Rectal smooth muscle tissue (tissue), 1 donor: ENCODE results near the gene ARHGEF17.

Source experiments
- H3K27ac ChIP-seq: one replicate; pipeline ENCODE4 v1.7.0; 2013; ENCODE audit warnings: low read depth, low read length, inconsistent platforms
- H3K27me3 ChIP-seq: one replicate; pipeline ENCODE4 v1.7.0; 2013; ENCODE audit warnings: low read length; ENCODE audit not compliant: control insufficient read depth, insufficient read depth
- H3K36me3 ChIP-seq: one replicate; pipeline ENCODE4 v1.7.0; 2013; ENCODE audit warnings: low read length; ENCODE audit not compliant: control insufficient read depth, insufficient read depth
- H3K4me1 ChIP-seq: one replicate; pipeline ENCODE4 v1.7.0; 2013; ENCODE audit warnings: low read length; ENCODE audit not compliant: control insufficient read depth, insufficient read depth
- H3K4me3 ChIP-seq: one replicate; pipeline ENCODE4 v1.7.0; 2013; ENCODE audit warnings: low read length
- H3K9ac ChIP-seq: one replicate; pipeline ENCODE4 v1.7.0; 2013; ENCODE audit warnings: low read length

The ARHGEF17 gene

DNA sequence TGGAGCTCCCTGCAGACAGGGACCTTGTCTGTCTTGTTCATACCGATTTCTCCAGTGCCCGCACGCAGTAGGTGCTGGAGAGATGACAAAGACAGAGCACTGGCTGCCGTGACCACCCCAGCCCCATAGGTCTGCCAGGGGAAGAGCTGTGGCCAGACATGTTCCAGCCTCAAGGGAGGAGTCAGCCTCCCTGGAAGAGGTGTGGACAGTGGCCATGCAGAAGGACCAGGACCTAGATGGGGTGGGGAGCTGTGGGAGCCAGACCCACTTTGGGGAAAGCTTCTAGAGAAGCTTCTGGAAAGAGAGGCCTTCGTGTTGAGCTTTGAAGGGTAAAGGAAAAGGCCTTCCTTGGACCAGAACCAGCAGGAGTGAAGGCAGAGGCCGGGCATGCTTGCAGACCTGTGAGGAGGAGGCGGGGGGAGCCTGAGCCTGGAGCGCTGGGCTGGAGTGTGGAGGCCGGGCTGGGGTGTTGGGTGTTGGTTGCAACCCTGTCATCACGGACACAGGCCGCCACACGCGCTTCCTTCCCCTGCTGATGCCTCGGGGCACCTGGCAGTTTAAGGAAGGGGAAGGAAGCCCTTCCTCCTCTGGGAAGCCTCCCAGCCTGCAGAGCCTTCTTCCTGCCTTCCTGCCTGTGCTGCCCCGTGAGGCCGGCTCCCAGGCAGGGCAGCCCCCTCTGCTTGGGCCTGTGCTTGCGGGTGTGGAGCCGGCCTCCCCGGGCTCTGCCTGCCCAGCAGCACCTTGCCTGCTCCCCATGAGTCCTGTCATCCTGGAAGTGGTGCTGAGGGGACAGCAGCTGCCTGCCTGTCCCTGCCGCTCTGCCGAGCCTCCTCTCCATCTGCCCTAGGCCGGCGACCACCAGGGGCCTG, 80.4 kb downstream of the ARHGEF17 start:
- Histone ChIP-seq H3K36me3 (no peaks in the 10 kb centered on the region), H3K27me3 (no peaks in the 10 kb centered on the region), H3K27ac (no peak overlapping the region), H3K9ac (no peak overlapping the region), H3K4me3 (no peak overlapping the region), H3K4me1 (no peaks in the 10 kb centered on the region)

- Histone ChIP-seq H3K4me3 (no peak overlapping the region), H3K27ac (no peak overlapping the region), H3K4me1 (no peaks in the 10 kb centered on the region), H3K36me3 (no peaks in the 10 kb centered on the region), H3K9ac (no peak overlapping the region), H3K27me3 (no peaks in the 10 kb centered on the region)
These were observed 81.1 kb downstream of the ARHGEF17 start for GRCh38 chr11:73389134-73389525.

DNA sequence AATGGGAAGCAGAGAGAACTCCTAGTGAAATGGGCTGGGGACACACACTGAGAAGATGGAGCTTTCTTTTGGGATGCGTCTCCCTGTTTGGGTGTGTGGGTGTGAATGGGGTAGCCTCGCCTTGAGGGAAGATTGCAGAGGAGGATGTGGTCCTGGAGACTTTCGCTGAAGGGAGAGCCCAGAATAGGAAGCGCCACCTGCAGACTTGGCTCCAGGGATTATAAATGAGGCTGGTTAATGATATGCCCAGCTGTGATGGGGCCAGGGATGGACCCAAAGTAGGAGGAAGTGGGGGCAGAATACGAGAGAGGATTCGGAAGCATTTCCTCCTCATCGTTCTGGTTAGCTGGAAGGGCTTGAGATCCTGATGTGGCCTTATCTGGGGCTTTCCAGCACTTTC, 81.8 kb downstream of the ARHGEF17 start:
- no peaks in the 10 kb centered on the region for H3K4me1 ChIP-seq
- no peak overlapping the region for H3K27ac ChIP-seq
- no peaks in the 10 kb centered on the region for H3K36me3 ChIP-seq
- no peaks in the 10 kb centered on the region for H3K27me3 ChIP-seq
- H3K9ac ChIP-seq: no peak overlapping the region
- H3K4me3 ChIP-seq: no peak overlapping the region

GRCh38 chr11:73390601-73391565, 82.8 kb downstream of the ARHGEF17 start:
- H3K9ac ChIP-seq: no peak overlapping the region
- H3K36me3 ChIP-seq: no peaks in the 10 kb centered on the region
- no peak overlapping the region for H3K27ac ChIP-seq
- no peak overlapping the region for H3K4me3 ChIP-seq
- no peaks in the 10 kb centered on the region for H3K4me1 ChIP-seq
- H3K27me3 ChIP-seq: no peaks in the 10 kb centered on the region

DNA sequence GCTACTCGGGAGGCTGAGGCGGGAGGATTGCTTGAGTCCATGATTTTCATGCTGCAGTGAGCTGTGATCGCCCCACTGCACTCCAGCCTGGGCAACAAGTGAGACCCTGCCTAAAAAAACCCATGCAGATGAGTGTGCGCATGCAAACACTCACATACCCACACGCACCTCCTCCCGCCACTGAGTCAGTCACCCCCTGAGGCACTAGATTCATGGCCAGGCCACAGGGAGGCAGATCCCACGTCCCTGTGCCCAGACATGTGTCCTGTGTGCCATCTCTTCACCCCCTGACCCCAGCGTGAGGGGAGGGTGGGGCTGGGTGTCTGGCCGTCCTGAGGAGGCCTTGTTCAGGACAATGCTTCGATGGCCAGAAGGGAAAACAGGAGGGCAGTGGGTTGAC, 83.6 kb downstream of the ARHGEF17 start:
- Histone ChIP-seq H3K4me3 (no peak overlapping the region), H3K36me3 (no peaks in the 10 kb centered on the region), H3K27ac (no peak overlapping the region), H3K27me3 (no peaks in the 10 kb centered on the region), H3K4me1 (no peaks in the 10 kb centered on the region), H3K9ac (no peak overlapping the region)

GRCh38 chr11:73392108-73393010, 84.3 kb downstream of the ARHGEF17 start:
- Histone ChIP-seq H3K9ac (no peak overlapping the region), H3K4me1 (no peaks in the 10 kb centered on the region), H3K27me3 (no peaks in the 10 kb centered on the region), H3K4me3 (no peak overlapping the region), H3K36me3 (no peaks in the 10 kb centered on the region), H3K27ac (no peak overlapping the region)

DNA sequence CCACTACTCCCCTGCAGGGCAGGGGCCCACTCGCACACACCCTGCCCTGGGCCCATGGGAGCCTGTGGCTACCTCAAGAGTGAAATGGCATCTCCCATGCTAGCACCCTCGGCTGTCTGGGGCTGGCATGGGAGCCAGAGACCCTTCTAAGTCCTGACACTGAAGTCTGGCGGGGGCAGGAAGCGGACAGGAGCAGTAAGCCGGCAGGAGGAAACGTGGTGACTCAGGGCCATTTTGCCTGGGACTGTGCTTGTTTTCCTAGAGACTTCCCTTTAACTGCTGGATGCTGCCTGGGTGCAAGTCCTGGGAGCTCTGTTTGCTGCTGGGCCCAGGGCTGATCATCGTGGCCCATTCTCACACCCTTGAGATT, 84.9 kb downstream of the ARHGEF17 start:
- Histone ChIP-seq H3K9ac (no peak overlapping the region), H3K27ac (no peak overlapping the region), H3K36me3 (no peaks in the 10 kb centered on the region), H3K27me3 (no peaks in the 10 kb centered on the region), H3K4me1 (no peaks in the 10 kb centered on the region), H3K4me3 (no peak overlapping the region)

DNA sequence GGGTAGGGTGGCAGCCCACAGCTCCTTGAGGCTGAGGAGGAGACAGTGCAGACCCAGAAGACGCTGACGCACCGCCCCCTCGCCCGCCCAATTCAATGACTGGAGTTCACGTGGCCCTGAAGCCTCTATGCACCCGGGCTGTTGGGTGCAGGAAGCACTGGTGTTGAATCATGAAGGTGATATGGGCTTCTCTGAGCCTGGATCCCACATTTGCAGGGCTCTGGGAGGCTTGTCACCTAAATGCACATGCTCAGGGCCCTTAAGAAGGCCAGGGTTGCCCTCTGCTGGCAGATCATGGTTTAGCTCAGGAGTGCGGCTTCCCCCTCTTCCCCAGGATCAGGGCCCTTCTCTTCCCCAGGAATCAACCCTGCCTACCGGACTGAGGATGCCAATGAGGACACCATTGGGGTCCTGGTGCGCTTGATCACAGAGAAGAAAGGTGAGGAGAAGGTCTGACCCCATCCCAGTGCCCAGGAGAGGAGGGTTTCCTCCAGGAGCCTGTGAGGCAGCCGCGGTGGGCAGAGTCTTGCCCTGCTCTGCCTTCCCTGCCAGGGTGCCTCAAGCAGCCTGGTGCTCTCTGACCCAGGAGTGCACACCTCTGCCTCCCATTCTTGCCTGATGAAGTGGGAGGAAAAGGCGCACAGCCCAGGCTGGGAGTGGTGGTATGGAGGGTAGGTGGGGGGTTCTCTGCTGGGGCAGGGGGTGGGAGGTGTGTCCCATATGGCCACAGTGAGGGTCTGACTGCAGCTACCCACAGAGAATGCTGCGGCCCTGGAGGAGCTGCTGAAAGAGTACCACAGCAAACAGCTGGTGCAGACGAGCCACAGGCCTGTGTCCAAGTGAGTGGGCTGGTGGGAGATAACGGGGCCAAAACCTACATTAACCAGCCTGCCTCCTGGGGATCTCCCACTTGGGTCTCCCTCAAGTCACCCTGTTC, 85.7 kb downstream of the ARHGEF17 start:
- Histone ChIP-seq H3K4me1 (no peaks in the 10 kb centered on the region), H3K9ac (no peak overlapping the region), H3K27me3 (no peaks in the 10 kb centered on the region), H3K27ac (no peak overlapping the region), H3K36me3 (no peaks in the 10 kb centered on the region), H3K4me3 (no peak overlapping the region)

GRCh38 chr11:73394416-73395296, 86.6 kb downstream of the ARHGEF17 start:
- no peaks in the 10 kb centered on the region for H3K4me1 ChIP-seq
- no peaks in the 10 kb centered on the region for H3K36me3 ChIP-seq
- no peak overlapping the region for H3K27ac ChIP-seq
- no peak overlapping the region for H3K4me3 ChIP-seq
- H3K27me3 ChIP-seq: no peaks in the 10 kb centered on the region
- H3K9ac ChIP-seq: no peak overlapping the region

DNA sequence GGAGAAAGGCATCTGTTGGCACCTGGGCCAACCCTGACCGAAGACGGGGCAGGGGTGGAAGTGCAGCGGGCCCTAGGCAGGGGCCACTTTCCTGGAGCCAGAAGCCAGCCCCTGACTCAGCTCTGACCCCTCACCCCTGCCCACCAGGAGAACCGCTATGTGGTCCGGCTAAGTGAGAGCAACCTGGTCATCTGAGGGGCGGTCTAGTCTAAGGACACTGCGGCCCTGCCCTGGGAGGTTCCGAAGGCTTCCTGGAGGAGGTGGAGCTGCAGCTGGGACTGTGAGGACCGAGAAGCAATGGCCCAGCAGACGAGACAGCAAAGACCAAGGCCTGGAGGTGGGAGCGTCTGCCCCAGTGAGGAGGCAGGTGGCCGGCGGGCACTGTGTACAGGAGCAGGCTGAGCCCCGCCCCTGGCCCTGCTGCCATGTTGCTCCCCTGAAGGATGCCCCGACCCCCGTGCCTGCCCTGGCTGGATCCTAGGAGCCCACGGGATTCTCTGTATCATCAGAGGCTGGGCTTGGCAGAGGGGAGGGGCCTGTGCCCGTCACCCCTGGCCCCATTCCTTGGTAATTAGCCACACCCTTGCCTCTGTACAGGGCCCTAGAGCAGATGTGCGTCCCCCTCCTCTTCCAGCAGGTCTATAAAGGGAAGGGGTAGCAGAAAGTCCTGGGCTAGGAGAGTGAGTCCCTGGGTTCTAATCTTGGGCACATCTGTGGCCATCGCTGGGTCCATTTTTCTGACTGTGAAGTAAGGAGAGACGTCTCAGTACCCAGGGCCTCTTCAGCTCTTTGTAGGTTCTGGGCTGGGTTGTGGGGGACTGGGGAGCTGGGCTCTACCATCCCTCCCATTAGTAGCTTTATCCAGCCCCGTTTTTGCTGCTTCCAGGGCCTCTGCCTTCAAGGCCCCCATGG, 87.5 kb downstream of the ARHGEF17 start:
- Histone ChIP-seq H3K27ac (no peak overlapping the region), H3K27me3 (no peaks in the 10 kb centered on the region), H3K9ac (no peak overlapping the region), H3K4me1 (no peaks in the 10 kb centered on the region), H3K4me3 (no peak overlapping the region), H3K36me3 (no peaks in the 10 kb centered on the region)
